Uterus (tissue), 4 donors: ENCODE measurements around the gene KHK. TPM values are rescaled to one million over a fixed set of nuclear protein-coding genes. Genes with fewer than 3 reads are reported as not detected.
"Not testable (repeated sequence)": the region's sequence is repeated elsewhere in the genome, so short reads cannot be mapped to it uniquely, and the experiment has no call there.

Experiments
- DNase-seq, 2 donors: peaks; one replicate each; pipeline ENCODE4 v3.0.0-alpha.2; 2019 to 2020
- H3K27ac ChIP-seq, 2 donors: fragments of 200-600 bp; sonication (generic); 1 replicate in 1 of 2; 2 replicates in 1 of 2; pipeline ENCODE4 v1.5.1; 2016 to 2018
- H3K27me3 ChIP-seq, 2 donors: fragments of 200-600 bp; sonication (generic); one replicate each; pipeline ENCODE4 v1.5.1; 2018 to 2019; ENCODE audit warnings: control low read depth in 1 of 2
- H3K36me3 ChIP-seq, 2 donors: fragments of 200-600 bp; sonication (generic); one replicate each; pipeline ENCODE4 v1.5.1; 2019; ENCODE audit warnings: control low read depth in 1 of 2
- H3K4me1 ChIP-seq, 2 donors: fragments of 200-600 bp; sonication (generic); one replicate each; pipeline ENCODE4 v1.5.1; 2018 to 2019; ENCODE audit warnings: control low read depth in 1 of 2
- H3K4me3 ChIP-seq, 2 donors: fragments of 200-600 bp; sonication (generic); 1 replicate in 1 of 2; 2 replicates in 1 of 2; pipeline ENCODE4 v1.5.1; 2018 to 2019; ENCODE audit warnings: mild to moderate bottlenecking in 1 of 2
- H3K9me3 ChIP-seq, 2 donors: fragments of 200-600 bp; sonication (generic); one replicate each; pipeline ENCODE4 v1.5.1; 2019; ENCODE audit warnings: control low read depth in 1 of 2
- CTCF ChIP-seq, 4 experiments: fragments of 200-600 bp in 2 of 4; fragments of 450-650 bp in 2 of 4; sonication (generic) in 2 of 4; IDR thresholded peaks; one replicate each; pipeline ENCODE4 v1.5.1; 2016 to 2019; ENCODE audit warnings: antibody characterized with exemption in 4 of 4, mild to moderate bottlenecking in 2 of 4, moderate library complexity in 1 of 4
- POLR2A ChIP-seq, 2 donors: fragments of 450-650 bp; IDR thresholded peaks; one replicate each; pipeline ENCODE4 v1.6.1; 2016; ENCODE audit warnings: antibody characterized with exemption in 2 of 2, mild to moderate bottlenecking in 1 of 2, moderate library complexity in 1 of 2
- intact Hi-C: fragments of 100-400 bp; cut with DNase I; formaldehyde crosslinking; loops from one replicate; pipeline ENCODE4 v1.15.1; 2023; ENCODE audit warnings: low total_unique reads
- total RNA-seq, 4 donors: library from RNA; depleted of rRNA in 3 of 4; stranded (reverse); fragments of >200 nt in 3 of 4; gene quantifications; one replicate each; pipeline versions ENCODE4 v1.1.0 to v1.2.4, GENCODE V29; 2014 to 2023
- donor health status: DM: yes; HTN: yes; CAD: no.

KHK gene
- total RNA-seq, 4 donors from 2014 or later = 1.0 to 21.6 (median 5.4) TPM

- no peak overlapping the region for H3K4me3 ChIP-seq
- no peaks in the 10 kb centered on the region for H3K4me1 ChIP-seq
- TF ChIP-seq POLR2A (IDR thresholded peaks at IDR 0.05) (no peak), CTCF (IDR thresholded peaks at IDR 0.05) (no peak)
- DNase-seq = no peak
- H3K36me3 ChIP-seq = no peaks in the 10 kb centered on the region
- H3K27me3 ChIP-seq = no peaks in the 10 kb centered on the region
- intact Hi-C loops = loop anchor here (10.0 kb wide), 1 partner anchor 176 kb away; the partner anchor contains the start of gene TRIM54
- H3K9me3 ChIP-seq = no peaks in the 10 kb centered on the region
- H3K27ac ChIP-seq = no peak overlapping the region
Observed at GRCh38 chr2:27109083-27109482, 22.5 kb downstream of the KHK start.

GRCh38 chr2:27110603-27111352 is 24.2 kb downstream of the KHK start:
- H3K27me3 ChIP-seq, DNase-seq, H3K27ac ChIP-seq, H3K36me3 ChIP-seq, H3K9me3 ChIP-seq, H3K4me3 ChIP-seq, intact Hi-C loops, H3K4me1 ChIP-seq: not testable (repeated sequence)

GRCh38 chr2:27111392-27112078 is 25.0 kb downstream of the KHK start:
- H3K36me3 ChIP-seq, H3K4me1 ChIP-seq, H3K27ac ChIP-seq, intact Hi-C loops, DNase-seq, H3K4me3 ChIP-seq, H3K9me3 ChIP-seq, H3K27me3 ChIP-seq: not testable (repeated sequence)

- TF ChIP-seq POLR2A (IDR thresholded peaks at IDR 0.05) (no peak), CTCF (IDR thresholded peaks at IDR 0.05) (no peak)
- Histone ChIP-seq H3K27ac (no peak overlapping the region), H3K36me3 (no peaks in the 10 kb centered on the region), H3K9me3 (no peaks in the 10 kb centered on the region), H3K27me3 (no peaks in the 10 kb centered on the region), H3K4me3 (no peak overlapping the region), H3K4me1 (peaks cover 0 to 7% of the 10 kb centered on the region in 2 donors)
- intact Hi-C loops = no loop called here
- DNase-seq = no peak
Observed at GRCh38 chr2:27115519-27115918, 28.9 kb downstream of the KHK start.

GRCh38 chr2:27117995-27118524 is 31.5 kb downstream of the KHK start:
- Histone ChIP-seq H3K27ac (no peak overlapping the region), H3K27me3 (no peaks in the 10 kb centered on the region), H3K36me3 (no peaks in the 10 kb centered on the region), H3K4me1 (peaks cover 0 to 7% of the 10 kb centered on the region in 2 donors), H3K9me3 (no peaks in the 10 kb centered on the region), H3K4me3 (peak overlapping the region; percentile 33 to 43)
- DNase-seq = no peak
- intact Hi-C loops = no loop called here
- TF ChIP-seq POLR2A (IDR thresholded peaks at IDR 0.05) (no peak), CTCF (IDR thresholded peaks at IDR 0.05) (no peak)
